Stimulated activated CD8-positive, alpha-beta memory T cell treated with anti-CD3 and anti-CD28 coated beads, Interleukin-2, amount 100 ng/mL, for 1 hour (primary cell): Measurements from ENCODE around the gene QSOX2.

Experiments used
- DNase-seq, 2 donors: peaks; one replicate each; pipeline ENCODE4 v3.0.0-alpha.2; 2020; ENCODE audit warnings: low read depth in 2 of 2

The QSOX2 gene

GRCh38 chr9:136252281-136252680 is 6.7 kb upstream of the QSOX2 start:
- DNase-seq: no peak

- DNase-seq: no peak
Measured at GRCh38 chr9:136251264-136252115, 5.9 kb upstream of the QSOX2 start.

- no peak for DNase-seq
Measured at GRCh38 chr9:136250676-136251075, 5.1 kb upstream of the QSOX2 start.

GRCh38 chr9:136249877-136250559 is 4.4 kb upstream of the QSOX2 start:
- DNase-seq: no peak

GRCh38 chr9:136248951-136249876 is 3.6 kb upstream of the QSOX2 start:
- no peak for DNase-seq

- no peak for DNase-seq
Measured at GRCh38 chr9:136247947-136248637, 2.5 kb upstream of the QSOX2 start.

GRCh38 chr9:136247551-136247916 is 1.9 kb upstream of the QSOX2 start:
- DNase-seq: no peak

GRCh38 chr9:136246849-136247550 is 1.4 kb upstream of the QSOX2 start:
- DNase-seq: no peak

- no peak for DNase-seq
Measured at GRCh38 chr9:136244969-136245218, 718 bp downstream of the QSOX2 start.

GRCh38 chr9:136244122-136244968 is 1.3 kb downstream of the QSOX2 start:
- peak in 1 of 2 donors; percentile 3 for DNase-seq

- DNase-seq: no peak
Measured at GRCh38 chr9:136243631-136244030, 2.0 kb downstream of the QSOX2 start.

- no peak for DNase-seq
Measured at GRCh38 chr9:136242918-136243525, 2.6 kb downstream of the QSOX2 start.

GRCh38 chr9:136242248-136242647 is 3.4 kb downstream of the QSOX2 start:
- DNase-seq: no peak

GRCh38 chr9:136241542-136241941 is 4.1 kb downstream of the QSOX2 start:
- DNase-seq: no peak

- DNase-seq: no peak
Measured at GRCh38 chr9:136240941-136241340, 4.7 kb downstream of the QSOX2 start.

GRCh38 chr9:136239983-136240330 is 5.7 kb downstream of the QSOX2 start:
- no peak for DNase-seq

GRCh38 chr9:136239135-136239982 is 6.3 kb downstream of the QSOX2 start:
- no peak for DNase-seq

GRCh38 chr9:136238342-136238732 is 7.3 kb downstream of the QSOX2 start:
- DNase-seq: no peak
